Gastroesophageal sphincter (tissue), 4 donors: ENCODE measurements around the gene CDC5L. TPM values are rescaled to one million over a fixed set of nuclear protein-coding genes. Genes with fewer than 3 reads are reported as not detected.

ENCODE experiments used
- ATAC-seq: fragments of 150-250 bp; one replicate; pipeline ENCODE4 v1.9.1; 2016; ENCODE audit warnings: mild to moderate bottlenecking, moderate library complexity
- H3K27ac ChIP-seq, 4 donors: fragments of 200-600 bp; sonication (generic) in 3 of 4; 1 replicate in 3 of 4; 2 replicates in 1 of 4; pipeline ENCODE4 v1.5.1; 2016 to 2019
- H3K27me3 ChIP-seq: fragments of 200-600 bp; sonication (generic); one replicate; pipeline ENCODE4 v1.5.1; 2019
- H3K36me3 ChIP-seq, 2 donors: fragments of 200-600 bp; sonication (generic); one replicate each; pipeline ENCODE4 v1.5.1; 2019; ENCODE audit warnings: control low read depth in 1 of 2
- H3K4me1 ChIP-seq, 3 donors: fragments of 200-600 bp; sonication (generic); 1 replicate in 2 of 3; 2 replicates in 1 of 3; pipeline ENCODE4 v1.5.1; 2016 to 2019; ENCODE audit warnings: control low read depth in 2 of 3
- H3K4me3 ChIP-seq, 2 donors: fragments of 200-600 bp; sonication (generic); one replicate each; pipeline ENCODE4 v1.5.1; 2019; ENCODE audit warnings: mild to moderate bottlenecking in 1 of 2, moderate library complexity in 1 of 2
- H3K9me3 ChIP-seq, 3 donors: fragments of 200-600 bp; sonication (generic); one replicate each; pipeline ENCODE4 v1.5.1; 2017 to 2019; ENCODE audit warnings: control low read depth in 2 of 3
- EP300 ChIP-seq: sonication (generic); formaldehyde crosslinking; IDR thresholded peaks from one replicate; pipeline ENCODE4 v1.6.1; 2017; ENCODE audit warnings: antibody characterized with exemption, mild to moderate bottlenecking
- POLR2A ChIP-seq, 2 donors: fragments of 450-650 bp; IDR thresholded peaks; one replicate each; pipeline ENCODE4 v1.6.1; 2017; ENCODE audit warnings: antibody characterized with exemption in 2 of 2, mild to moderate bottlenecking in 2 of 2, moderate library complexity in 1 of 2
- POLR2AphosphoS5 ChIP-seq: sonication (generic); formaldehyde crosslinking; IDR thresholded peaks from one replicate; pipeline ENCODE4 v1.6.1; 2017; ENCODE audit warnings: antibody characterized with exemption
- WGBS, 2 donors: methylation state at CpG; one replicate each; pipeline ENCODE4 v1.1.5; 2018; ENCODE audit warnings: low coverage in 1 of 2; 5-methylcytosine and 5-hydroxymethylcytosine counted together
- total RNA-seq, 4 donors: library from RNA; depleted of rRNA; stranded (reverse); fragments of >200 nt; gene quantifications; one replicate each; pipeline ENCODE4 v1.1.0, GENCODE V29; 2016
- TF ChIP-seq, protein P1 (sequence below), 4 experiments: fragments of 200-600 bp in 2 of 4; fragments of 450-650 bp in 2 of 4; sonication (generic) in 1 of 4; IDR thresholded peaks; one replicate each; pipeline ENCODE4 v1.5.1; 2017 to 2019; ENCODE audit warnings: antibody characterized with exemption in 4 of 4, mild to moderate bottlenecking in 2 of 4, moderate library complexity in 2 of 4

Gene CDC5L
- total RNA-seq, 4 donors from 2014 or later = 23.3 to 32.1 (median 28.5) TPM

DNA sequence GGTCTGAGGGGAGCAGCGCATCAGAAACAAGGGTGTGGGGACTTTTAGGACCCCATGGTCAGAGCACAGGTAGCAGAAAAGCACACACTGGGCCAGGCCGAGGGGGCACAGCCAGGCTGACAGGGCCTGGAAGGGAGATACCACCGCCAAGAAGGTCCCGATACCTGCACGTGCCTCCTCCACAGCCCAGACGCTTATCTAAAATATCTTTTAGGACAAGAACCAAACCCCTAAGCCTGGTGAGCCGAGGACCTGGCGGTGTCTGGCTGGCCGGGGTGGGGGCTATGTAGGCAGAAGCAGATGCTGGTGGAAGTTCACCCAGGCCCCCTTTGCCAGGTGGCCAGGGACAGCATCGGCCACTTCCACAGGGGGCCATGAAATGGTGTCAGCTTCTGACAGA, 89.3 kb downstream of the CDC5L start:
- Histone ChIP-seq H3K27me3 (peaks cover 10% of the 10 kb centered on the region), H3K27ac (no peak overlapping the region), H3K4me3 (no peak overlapping the region), H3K9me3 (no peaks in the 10 kb centered on the region), H3K4me1 (peaks cover 0 to 10% (median 3%) of the 10 kb centered on the region in 3 donors), H3K36me3 (no peaks in the 10 kb centered on the region)
- 70 to 98% methylated on average over 4 to 10 of the region's 10 CpGs for WGBS, 2 donors
- ATAC-seq = no peak
- TF ChIP-seq, protein P1, sequence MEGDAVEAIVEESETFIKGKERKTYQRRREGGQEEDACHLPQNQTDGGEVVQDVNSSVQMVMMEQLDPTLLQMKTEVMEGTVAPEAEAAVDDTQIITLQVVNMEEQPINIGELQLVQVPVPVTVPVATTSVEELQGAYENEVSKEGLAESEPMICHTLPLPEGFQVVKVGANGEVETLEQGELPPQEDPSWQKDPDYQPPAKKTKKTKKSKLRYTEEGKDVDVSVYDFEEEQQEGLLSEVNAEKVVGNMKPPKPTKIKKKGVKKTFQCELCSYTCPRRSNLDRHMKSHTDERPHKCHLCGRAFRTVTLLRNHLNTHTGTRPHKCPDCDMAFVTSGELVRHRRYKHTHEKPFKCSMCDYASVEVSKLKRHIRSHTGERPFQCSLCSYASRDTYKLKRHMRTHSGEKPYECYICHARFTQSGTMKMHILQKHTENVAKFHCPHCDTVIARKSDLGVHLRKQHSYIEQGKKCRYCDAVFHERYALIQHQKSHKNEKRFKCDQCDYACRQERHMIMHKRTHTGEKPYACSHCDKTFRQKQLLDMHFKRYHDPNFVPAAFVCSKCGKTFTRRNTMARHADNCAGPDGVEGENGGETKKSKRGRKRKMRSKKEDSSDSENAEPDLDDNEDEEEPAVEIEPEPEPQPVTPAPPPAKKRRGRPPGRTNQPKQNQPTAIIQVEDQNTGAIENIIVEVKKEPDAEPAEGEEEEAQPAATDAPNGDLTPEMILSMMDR (IDR thresholded peaks at IDR 0.05) = no peak
- TF ChIP-seq POLR2AphosphoS5 (no peak), EP300 (no peak), POLR2A (IDR thresholded peaks at IDR 0.05) (no peak)

DNA sequence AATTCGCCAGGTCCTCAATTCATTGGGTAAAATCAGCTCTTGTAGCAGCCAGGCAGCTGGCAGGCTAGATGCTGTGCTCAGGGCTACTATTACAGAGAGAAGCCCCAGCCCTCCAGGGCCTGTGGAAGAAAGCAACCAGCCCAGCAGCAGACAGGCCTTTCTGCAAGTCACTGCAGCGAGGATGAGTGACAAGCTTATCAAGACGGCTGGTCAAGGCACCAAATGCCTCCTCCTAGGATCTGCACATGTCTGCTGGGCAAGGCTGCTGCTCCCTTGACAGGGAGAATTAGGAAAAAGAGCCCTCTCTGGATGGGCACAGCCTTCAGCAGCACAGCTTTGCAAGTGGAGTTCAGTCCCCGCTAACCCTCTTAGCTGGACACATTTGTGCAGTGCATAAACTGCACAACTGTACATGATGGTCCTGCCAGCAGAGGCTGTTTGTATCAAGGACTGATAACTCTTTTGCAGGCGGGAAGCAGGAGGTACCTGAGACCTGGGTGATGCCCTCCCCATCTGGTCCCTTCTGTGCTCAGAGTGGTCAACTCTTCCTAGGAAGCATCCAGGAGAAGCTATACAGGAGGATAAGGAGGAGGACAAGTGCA, 89.9 kb downstream of the CDC5L start:
- peaks cover 10% of the 10 kb centered on the region for H3K27me3 ChIP-seq
- no peaks in the 10 kb centered on the region for H3K36me3 ChIP-seq
- H3K27ac ChIP-seq = no peak overlapping the region
- H3K4me1 ChIP-seq = peaks cover 0 to 10% (median 3%) of the 10 kb centered on the region in 3 donors
- WGBS, 2 donors = 92 to 100% methylated on average over 1 to 4 of the region's 5 CpGs
- no peak for TF ChIP-seq POLR2A (IDR thresholded peaks at IDR 0.05)
- H3K4me3 ChIP-seq = no peak overlapping the region
- ATAC-seq = no peak
- no peaks in the 10 kb centered on the region for H3K9me3 ChIP-seq

DNA sequence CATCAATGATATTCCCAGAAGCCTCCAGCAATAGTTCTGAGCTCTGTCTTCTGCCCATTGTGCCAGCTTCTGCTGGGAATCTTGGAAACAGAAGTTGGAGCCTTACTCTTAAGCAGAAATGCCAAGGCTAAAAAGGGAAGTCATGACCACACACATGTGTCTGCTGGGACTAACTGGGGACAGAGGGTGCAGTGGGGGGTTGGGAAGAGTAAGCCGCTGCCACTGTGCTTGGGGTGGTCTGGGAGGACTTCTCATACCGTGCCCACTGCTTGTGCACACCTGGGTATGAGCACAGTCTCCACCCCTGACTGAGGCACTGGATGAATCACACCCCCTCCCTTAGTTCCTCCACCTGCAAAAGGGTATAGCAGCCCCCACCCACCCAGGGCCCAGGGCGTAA, 90.7 kb downstream of the CDC5L start:
- Histone ChIP-seq H3K4me1 (peaks cover 0 to 10% (median 3%) of the 10 kb centered on the region in 3 donors), H3K27me3 (peaks cover 16% of the 10 kb centered on the region), H3K4me3 (no peak overlapping the region), H3K9me3 (no peaks in the 10 kb centered on the region), H3K27ac (no peak overlapping the region), H3K36me3 (no peaks in the 10 kb centered on the region)
- TF ChIP-seq, protein P1 (IDR thresholded peaks at IDR 0.05) = no peak
- TF ChIP-seq EP300 (no peak), POLR2AphosphoS5 (no peak), POLR2A (IDR thresholded peaks at IDR 0.05) (no peak)
- WGBS, 2 donors = 80 to 92% methylated on average over 2 of the region's 3 CpGs
- ATAC-seq = no peak

DNA sequence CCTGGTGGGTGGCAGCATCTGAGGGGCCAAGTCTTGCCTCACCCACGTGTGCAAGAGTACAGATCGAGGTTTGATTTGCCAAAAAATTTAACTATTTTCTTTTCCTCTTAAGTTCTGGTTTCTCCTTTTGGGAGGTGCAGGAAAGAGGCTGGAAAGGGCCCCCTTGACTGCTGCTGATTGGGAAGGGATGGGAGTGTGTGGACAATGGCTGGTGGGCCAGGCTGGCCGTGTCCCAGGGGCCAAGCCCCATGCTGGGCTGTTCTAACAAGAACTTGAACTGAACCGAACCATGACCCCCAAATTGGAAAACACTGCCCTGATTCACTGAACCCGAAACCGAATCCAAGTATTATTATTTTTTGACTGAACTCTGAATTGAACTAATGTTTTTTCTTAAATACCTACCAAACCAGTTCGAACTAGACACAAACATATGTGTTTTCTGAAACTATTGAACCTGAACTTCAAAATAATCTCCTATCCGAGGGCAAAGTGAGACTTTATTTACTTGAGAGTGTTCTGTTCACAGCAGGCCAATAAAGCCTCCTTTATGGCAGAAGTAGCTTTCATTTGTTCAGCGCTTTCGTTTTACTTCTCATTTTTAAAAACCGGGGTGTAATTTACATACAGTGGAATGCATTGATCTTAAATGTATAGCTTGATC, 91.2 kb downstream of the CDC5L start:
- peaks cover 20% of the 10 kb centered on the region for H3K27me3 ChIP-seq
- no peaks in the 10 kb centered on the region for H3K36me3 ChIP-seq
- TF ChIP-seq POLR2AphosphoS5 (no peak), POLR2A (IDR thresholded peaks at IDR 0.05) (no peak), EP300 (no peak)
- TF ChIP-seq, protein P1 (IDR thresholded peaks at IDR 0.05) = no peak
- no peaks in the 10 kb centered on the region for H3K9me3 ChIP-seq
- ATAC-seq = no peak
- no peak overlapping the region for H3K4me3 ChIP-seq
- H3K4me1 ChIP-seq = peaks cover 0 to 10% (median 3%) of the 10 kb centered on the region in 3 donors
- no peak overlapping the region for H3K27ac ChIP-seq
- 69 to 81% methylated on average over 6 to 7 of the region's 11 CpGs for WGBS, 2 donors

DNA sequence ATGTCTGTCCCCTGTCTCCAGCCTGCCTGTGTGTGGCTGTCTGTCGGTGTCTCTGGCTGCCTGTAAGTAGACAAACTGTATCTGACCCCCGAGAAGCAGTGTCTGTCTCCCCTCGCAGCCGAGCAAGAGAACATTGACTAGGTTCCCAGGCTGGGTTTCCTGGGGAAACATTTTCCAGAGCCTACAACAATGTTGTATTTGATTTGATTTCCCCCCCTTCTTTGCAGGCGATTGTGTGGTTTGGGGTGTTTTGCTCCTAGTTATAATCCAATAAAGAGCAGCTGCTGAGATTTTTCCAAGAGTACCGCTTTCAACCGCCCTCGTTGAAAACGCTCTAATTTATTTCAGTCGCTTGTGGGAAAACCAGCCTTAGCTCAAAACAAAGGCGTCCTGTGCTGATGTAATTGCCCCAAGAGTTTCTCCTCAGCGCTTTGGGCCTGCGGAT, 92.6 kb downstream of the CDC5L start:
- TF ChIP-seq, protein P1 (IDR thresholded peaks at IDR 0.05) = no peak
- TF ChIP-seq EP300 = no peak
- no peak for TF ChIP-seq POLR2A (IDR thresholded peaks at IDR 0.05)
- TF ChIP-seq POLR2AphosphoS5 = no peak
- H3K36me3 ChIP-seq = no peaks in the 10 kb centered on the region
- peaks cover 0 to 10% (median 3%) of the 10 kb centered on the region in 3 donors for H3K4me1 ChIP-seq
- H3K9me3 ChIP-seq = no peaks in the 10 kb centered on the region
- ATAC-seq = no peak
- H3K27me3 ChIP-seq = peaks cover 25% of the 10 kb centered on the region
- 80 to 83% methylated on average over 1 to 7 of the region's 13 CpGs for WGBS, 2 donors
- H3K27ac ChIP-seq = no peak overlapping the region
- no peak overlapping the region for H3K4me3 ChIP-seq
